NOMO-1 treated with DMSO at 0.1 percent for 48 hours (cell line): Measurements from ENCODE around the gene ATP7A.
"Not testable (repeated sequence)": the region's sequence is repeated elsewhere in the genome, so short reads cannot be mapped to it uniquely, and the experiment has no call there.

Experiments
- DNase-seq: peaks from one replicate; lab custom pipeline; 2025; ENCODE audit not compliant: unreplicated experiment; lab: John Stamatoyannopoulos, UW

The ATP7A gene

GRCh38 chrX:77945031-77945430, 34.5 kb downstream of the ATP7A start:
- DNase-seq = not testable (repeated sequence)

GRCh38 chrX:77945910-77946545, 35.5 kb downstream of the ATP7A start:
- DNase-seq = peak; percentile 10

GRCh38 chrX:77946571-77946970, 36.1 kb downstream of the ATP7A start:
- no peak for DNase-seq

DNA sequence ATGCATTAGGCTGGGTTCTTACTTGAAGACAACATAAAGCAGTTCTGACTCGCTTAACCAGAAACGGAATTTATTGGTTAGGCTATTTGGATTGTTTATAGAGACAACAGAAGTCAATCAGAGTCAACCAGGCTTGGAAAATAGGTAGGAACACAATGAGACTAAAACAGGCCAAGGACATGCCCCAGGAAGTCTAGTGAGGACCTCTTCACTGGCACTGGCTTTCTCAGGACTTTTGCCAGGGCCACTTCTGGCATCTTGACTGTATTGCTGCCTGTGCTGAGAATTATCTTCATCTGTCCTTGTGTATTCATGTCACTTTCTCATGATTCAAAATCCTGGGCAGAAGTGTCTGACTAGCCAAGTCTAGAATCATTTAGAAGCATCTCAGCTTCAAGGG, 39.3 kb downstream of the ATP7A start:
- DNase-seq = no peak

DNA sequence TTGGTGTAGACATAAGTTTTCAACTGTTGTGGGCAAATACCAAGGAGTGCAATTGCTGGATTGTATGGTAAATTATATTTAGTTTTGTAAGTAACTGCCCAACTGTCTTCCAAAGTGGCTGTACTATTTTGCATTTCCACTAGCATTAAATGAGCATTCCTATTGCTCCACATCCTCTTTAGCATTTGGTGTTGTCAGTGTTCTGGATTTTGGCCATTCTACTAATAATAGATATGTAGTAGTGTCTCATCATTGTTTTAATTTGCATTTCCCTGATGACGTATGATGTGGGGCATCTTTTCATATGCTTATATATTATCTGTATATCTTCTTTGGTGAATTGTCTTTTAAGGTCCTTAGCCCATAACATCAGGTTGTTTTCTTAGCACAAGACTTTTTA, 41.7 kb downstream of the ATP7A start:
- DNase-seq = no peak

- DNase-seq = peak; percentile 35
Observed at GRCh38 chrX:77953302-77953701, 42.8 kb downstream of the ATP7A start.

- DNase-seq = no peak
Observed at GRCh38 chrX:77953708-77954107, 43.2 kb downstream of the ATP7A start.

DNA sequence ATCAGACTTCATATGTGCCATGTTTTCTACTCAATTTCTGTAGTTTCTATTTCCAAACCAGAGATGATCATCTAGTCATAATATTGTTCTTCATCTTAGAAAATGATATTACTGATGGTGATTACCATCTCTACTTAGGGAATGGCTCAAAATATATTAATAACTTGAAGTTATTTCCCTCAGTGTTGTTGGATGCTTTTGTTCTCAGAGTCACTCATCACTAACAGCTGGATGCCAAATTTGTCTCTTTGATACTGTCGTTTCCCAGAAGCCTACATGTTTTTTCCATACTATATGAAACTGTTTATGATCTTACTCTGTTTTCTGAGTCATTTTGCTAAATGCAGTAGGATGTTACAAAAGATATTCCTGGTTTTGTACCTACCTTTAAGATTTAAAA, 50.1 kb downstream of the ATP7A start:
- DNase-seq = no peak

DNA sequence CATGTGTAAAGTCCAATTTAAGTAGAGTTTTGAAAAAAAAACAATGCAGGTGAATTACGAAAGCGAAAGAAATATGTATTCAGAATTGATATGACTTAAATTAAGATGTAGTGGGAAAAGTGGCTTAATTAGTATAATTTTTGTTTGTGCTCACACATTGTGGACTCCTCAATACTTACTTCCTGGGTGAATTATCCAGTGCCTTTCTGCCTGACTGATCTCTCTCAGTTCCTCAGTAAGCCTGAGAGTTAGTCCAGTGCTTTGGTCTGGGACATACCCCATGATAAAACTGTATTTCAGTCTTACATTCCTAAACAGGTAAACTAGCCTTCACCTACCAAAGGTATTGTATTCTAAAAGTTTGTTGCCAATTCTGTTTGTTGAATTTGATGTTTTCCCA, 50.6 kb downstream of the ATP7A start:
- DNase-seq = no peak

- no peak for DNase-seq
Observed at GRCh38 chrX:77962068-77962902, 51.8 kb downstream of the ATP7A start.

DNA sequence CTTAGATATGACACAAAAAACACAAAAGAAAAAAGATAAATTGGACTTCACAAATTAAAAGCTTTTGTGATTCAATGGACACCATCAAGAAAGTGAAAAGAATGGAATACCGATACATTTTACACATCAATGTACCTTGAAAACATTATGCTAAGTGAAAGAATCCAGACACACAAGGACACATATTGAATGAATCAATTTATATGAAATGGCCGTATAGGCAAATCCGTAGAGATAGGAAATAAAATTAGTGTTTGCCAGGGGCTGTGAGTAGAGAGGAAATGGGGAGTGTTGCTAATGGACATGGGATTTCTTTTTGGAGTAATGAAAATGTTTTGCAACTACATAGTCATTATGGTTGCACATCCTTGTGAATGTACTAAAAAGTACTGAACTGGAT, 55.9 kb downstream of the ATP7A start:
- no peak for DNase-seq

DNA sequence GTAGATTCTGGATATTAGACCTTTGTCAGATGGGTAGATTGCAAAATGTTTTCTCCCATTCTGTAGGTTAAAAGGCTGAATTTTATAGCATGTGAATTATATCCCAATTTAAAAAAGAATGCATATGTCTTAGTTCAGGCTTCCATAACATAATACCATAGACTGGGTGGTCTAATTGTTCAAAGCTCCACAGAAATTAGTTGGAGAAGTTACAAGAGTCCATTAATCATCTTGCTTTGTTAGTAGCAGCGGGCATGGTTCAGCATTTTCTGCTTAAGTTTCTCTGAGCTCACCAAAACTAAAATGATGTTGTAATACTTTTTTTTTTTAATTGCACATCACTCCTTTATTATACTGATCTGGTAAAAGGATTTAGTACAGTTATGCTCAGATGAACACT, 57.1 kb downstream of the ATP7A start:
- no peak for DNase-seq

DNA sequence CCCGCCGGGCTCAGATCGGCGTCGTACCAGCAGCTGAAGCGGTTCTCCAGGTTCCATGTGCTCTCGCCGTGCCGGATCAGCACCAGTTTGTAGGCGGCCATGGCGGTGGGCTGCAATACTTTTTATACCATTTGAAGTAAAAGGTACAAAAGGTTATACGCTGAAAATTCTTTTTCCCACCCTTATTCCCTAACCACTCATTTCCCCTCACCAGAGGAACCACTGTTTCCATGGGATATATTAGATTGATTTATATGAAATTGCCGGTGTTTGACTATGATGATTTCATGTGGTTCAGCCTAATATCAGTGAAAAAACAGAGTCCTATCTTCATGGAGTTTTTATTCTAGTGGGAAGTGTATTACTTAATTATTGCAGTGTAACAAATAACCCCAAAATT, 59.0 kb downstream of the ATP7A start, which contains the start of gene PGAM4:
Gene PGAM4 (minus strand): TSS at position 101 of the 400 bp plus-strand sequence. CDS start 0 bp downstream, at position 101.
- DNase-seq = no peak

DNA sequence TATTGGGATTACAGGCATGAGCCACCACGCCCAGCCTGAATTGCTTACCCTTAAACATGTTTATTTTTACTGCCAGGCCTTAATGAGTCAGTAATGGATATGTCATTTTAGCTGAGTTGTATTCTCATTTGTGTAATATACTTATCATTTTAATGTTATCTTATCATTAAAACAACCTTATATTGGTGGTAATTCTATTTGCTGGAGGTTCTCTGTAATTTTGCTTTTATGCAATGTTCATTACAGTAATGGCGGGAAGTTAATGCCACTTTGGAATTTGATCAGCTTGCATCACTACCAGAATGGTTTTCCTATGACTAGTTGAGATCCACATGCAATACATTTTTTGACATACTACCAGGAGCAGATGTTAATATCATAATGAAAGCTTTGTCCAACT, 65.3 kb downstream of the ATP7A start:
- no peak for DNase-seq

DNA sequence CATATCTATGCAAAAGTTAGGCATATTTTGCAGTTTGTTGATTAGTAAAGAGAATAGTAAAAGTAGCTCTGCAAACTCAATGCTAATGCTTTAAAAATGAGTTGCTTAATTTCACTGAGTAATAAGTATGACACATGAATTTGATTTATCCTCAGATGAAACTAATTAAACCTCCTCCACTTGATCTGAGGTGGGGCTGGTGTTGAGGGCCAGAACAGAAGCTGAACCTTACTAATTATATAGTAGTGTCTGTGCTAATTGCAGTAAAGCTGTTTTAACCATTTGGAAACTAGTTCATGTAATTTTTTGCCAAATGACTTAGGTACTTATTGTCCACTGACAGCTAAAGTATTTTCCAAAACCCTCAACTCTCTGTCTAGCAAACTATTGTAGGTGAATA, 66.6 kb downstream of the ATP7A start:
- DNase-seq = no peak

DNA sequence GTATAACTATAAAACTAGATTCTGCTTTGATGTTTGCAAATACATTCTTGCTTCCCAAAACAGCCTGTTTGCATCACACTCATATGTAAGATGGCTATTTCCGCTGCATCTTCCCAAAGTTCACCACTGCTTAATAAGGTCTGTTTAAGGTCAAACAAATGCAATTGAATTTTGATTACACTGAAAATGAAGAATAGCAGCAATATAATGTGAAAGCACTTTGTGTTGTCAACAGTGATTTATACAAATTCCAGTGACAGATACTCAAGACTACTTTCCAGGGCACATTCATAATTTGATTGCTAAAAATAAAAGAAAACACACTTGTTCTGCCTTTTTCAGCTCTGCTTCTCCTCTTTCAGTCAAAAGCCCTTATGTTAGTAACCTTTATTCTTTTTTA, 67.0 kb downstream of the ATP7A start:
- DNase-seq = no peak

DNA sequence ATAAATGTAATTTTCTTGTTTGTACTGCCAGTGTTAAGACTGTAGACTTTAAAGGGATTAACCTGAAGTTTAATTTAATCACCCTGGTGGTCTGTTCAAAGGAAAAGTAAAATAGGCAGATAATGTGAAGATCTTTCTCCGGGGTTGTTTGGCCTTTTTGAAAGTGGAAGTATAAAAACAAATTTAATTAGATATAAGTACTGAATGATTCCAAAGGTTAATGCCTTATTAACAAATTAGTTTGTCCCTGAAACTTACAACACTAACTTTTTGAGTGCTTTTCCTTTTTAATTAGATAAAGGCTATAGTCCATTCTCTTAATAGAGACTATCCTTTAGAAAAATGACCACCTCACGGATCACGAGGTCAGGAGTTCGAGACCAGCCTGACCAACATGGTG, 69.4 kb downstream of the ATP7A start:
- no peak for DNase-seq

DNA sequence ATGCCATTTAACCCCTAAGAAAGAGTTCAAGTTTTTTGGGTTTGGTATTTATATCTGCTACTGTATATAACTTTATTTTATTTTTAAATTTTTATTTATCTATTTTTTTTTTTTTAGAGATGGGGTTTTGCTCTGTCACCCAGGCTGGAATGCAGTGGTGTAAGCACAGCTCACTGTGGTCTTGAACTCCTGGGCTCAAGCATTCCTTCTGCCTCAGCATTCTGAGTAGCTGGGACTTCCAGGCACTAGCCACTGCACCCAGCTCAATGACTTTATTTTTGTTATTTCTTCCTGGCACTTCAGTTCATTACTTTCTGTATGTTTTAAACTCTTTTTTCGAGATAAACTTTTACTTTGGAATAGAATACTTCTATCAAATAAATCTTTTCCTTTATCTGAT, 101.4 kb downstream of the ATP7A start:
- DNase-seq = no peak

- no peak for DNase-seq
Observed at GRCh38 chrX:78019586-78020483, 109.3 kb downstream of the ATP7A start.

GRCh38 chrX:78024349-78025059, 114.0 kb downstream of the ATP7A start:
- peak; percentile 4 for DNase-seq

DNA sequence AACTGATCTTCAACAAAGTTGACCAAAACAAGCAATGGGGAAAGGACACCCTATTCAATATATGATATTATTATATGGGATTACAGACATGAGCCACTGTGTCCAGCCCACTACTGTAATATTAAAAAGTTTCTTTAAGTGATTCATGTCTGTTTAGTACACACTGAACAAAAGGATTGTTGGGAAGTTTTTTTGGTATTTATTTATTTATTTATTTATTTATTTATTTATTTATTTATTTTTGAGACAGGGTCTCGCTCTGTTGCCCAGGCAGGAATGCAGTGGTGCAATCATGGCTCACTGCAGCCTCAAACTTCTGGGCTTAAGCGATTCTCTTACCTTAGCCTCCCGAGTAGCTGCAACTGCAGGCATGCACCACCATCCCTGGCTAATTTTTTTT, 117.3 kb downstream of the ATP7A start:
- DNase-seq = no peak
